IMR-90 (cell line): ENCODE results near the gene FBRS. TPM values are rescaled to one million over a fixed set of nuclear protein-coding genes. Genes with fewer than 3 reads are reported as not detected.

Source experiments
- ATAC-seq: fragments of 200-7000 bp; cut with Tn5 transposase; 2 replicates; pipeline ENCODE4 v1.9.1; 2020; ENCODE audit warnings: low read depth, mild to moderate bottlenecking, moderate library complexity
- BruUV-seq: library from RNA; stranded (reverse); fragments of 400-500 nt; replicated peaks from 2 replicates; lab custom pipeline; 2021; lab: Mats Ljungman, UMichigan
- CTCF ChIA-PET: fragments of 300-600 bp; formaldehyde crosslinking; extraction: SDS; loops from one replicate; lab custom pipeline; 2021; ENCODE audit warnings: antibody characterized with exemption; lab: Yijun Ruan, JAX
- POLR2A ChIA-PET: fragments of 300-600 bp; sonication (Branson Sonifier 250); formaldehyde crosslinking; loops from one replicate; lab custom pipeline; 2022; ENCODE audit warnings: antibody characterized with exemption; ENCODE audit not compliant: unreplicated experiment; lab: Charles Lee
- DNase-seq: peaks from one replicate; pipeline ENCODE4 v3.0.0; 2013
- H2AFZ ChIP-seq: replicated peaks from 2 replicates; pipeline ENCODE3; 2013; ENCODE audit warnings: low read length, mild to moderate bottlenecking; ENCODE audit not compliant: poor library complexity
- H2AK5ac ChIP-seq: 2 replicates; pipeline ENCODE4 v1.6.1; 2013; ENCODE audit warnings: low read depth, low read length, inconsistent platforms
- H2AK9ac ChIP-seq: replicated peaks from 2 replicates; pipeline ENCODE3; 2013; ENCODE audit warnings: mild to moderate bottlenecking, low read depth, low read length, moderate library complexity; ENCODE audit not compliant: poor library complexity
- H2BK120ac ChIP-seq: 2 replicates; pipeline ENCODE4 v1.6.1; 2013; ENCODE audit warnings: low read depth, low read length, inconsistent platforms
- H2BK15ac ChIP-seq: 3 replicates; pipeline ENCODE4 v1.6.1; 2013; ENCODE audit warnings: low read depth, low read length, inconsistent platforms
- H2BK20ac ChIP-seq: 2 replicates; pipeline ENCODE4 v1.6.1; 2013; ENCODE audit warnings: low read depth, mild to moderate bottlenecking, inconsistent platforms, low read length, moderate library complexity
- H2BK5ac ChIP-seq: 2 replicates; pipeline ENCODE4 v1.6.1; 2013; ENCODE audit warnings: mild to moderate bottlenecking, low read depth, low read length, inconsistent platforms; ENCODE audit not compliant: poor library complexity, severe bottlenecking
- H3K14ac ChIP-seq: replicated peaks from 2 replicates; pipeline ENCODE4 v1.6.1; 2013; ENCODE audit warnings: low read depth, low read length, inconsistent platforms
- H3K18ac ChIP-seq: 2 replicates; pipeline ENCODE4 v1.6.1; 2013; ENCODE audit warnings: low read depth, low read length, control low read depth
- H3K23ac ChIP-seq: 2 replicates; pipeline ENCODE4 v1.6.1; 2013; ENCODE audit warnings: low read depth, low read length, inconsistent platforms
- H3K27ac ChIP-seq: 2 replicates; pipeline ENCODE4 v1.5.1; 2013; ENCODE audit warnings: mild to moderate bottlenecking, control low read depth, low read length; ENCODE audit not compliant: insufficient read depth
- H3K27me3 ChIP-seq: 2 replicates; pipeline ENCODE4 v1.6.1; 2013; ENCODE audit warnings: low read length; ENCODE audit not compliant: control insufficient read depth, insufficient read depth
- H3K36me3 ChIP-seq: 2 replicates; pipeline ENCODE4 v1.6.1; 2013; ENCODE audit warnings: low read length, mixed read lengths; ENCODE audit not compliant: control insufficient read depth, insufficient read depth
- H3K4ac ChIP-seq: 2 replicates; pipeline ENCODE4 v1.6.1; 2013; ENCODE audit warnings: low read depth, low read length, inconsistent platforms
- H3K4me1 ChIP-seq: 2 replicates; pipeline ENCODE4 v1.6.1; 2013; ENCODE audit warnings: low read length, mixed read lengths; ENCODE audit not compliant: control insufficient read depth, insufficient read depth
- H3K4me2 ChIP-seq: 2 replicates; pipeline ENCODE4 v1.6.1; 2013; ENCODE audit warnings: low read depth, mild to moderate bottlenecking, control low read depth, low read length, moderate library complexity
- H3K4me3 ChIP-seq: 2 replicates; pipeline ENCODE4 v1.5.1; 2013; ENCODE audit warnings: low read depth, mild to moderate bottlenecking, control low read depth, low read length, moderate library complexity; ENCODE audit not compliant: insufficient read depth
- H3K56ac ChIP-seq: 2 replicates; pipeline ENCODE4 v1.6.1; 2013; ENCODE audit warnings: low read length, inconsistent platforms; ENCODE audit not compliant: insufficient read depth; ENCODE audit errors: extremely low read depth
- H3K79me1 ChIP-seq, 2 experiments: 2 replicates each; pipeline ENCODE4 v1.6.1; 2013; ENCODE audit warnings: low read length in 2 of 2, inconsistent platforms in 1 of 2, low read depth in 1 of 2
- H3K9ac ChIP-seq: 2 replicates; pipeline ENCODE4 v1.6.1; 2013; ENCODE audit warnings: low read depth, low read length, control low read depth
- H3K9me1 ChIP-seq: 2 replicates; pipeline ENCODE4 v1.6.1; 2013; ENCODE audit warnings: low read length, inconsistent platforms; ENCODE audit not compliant: insufficient read depth
- H3K9me3 ChIP-seq: 2 replicates; pipeline ENCODE4 v1.6.1; 2013; ENCODE audit warnings: low read length; ENCODE audit not compliant: control insufficient read depth, insufficient read depth
- H4K20me1 ChIP-seq: 2 replicates; pipeline ENCODE4 v1.6.1; 2013; ENCODE audit warnings: low read length, inconsistent platforms; ENCODE audit not compliant: insufficient read depth
- H4K5ac ChIP-seq: 2 replicates; pipeline ENCODE4 v1.6.1; 2013; ENCODE audit warnings: mild to moderate bottlenecking, low read depth, low read length, control low read depth
- H4K8ac ChIP-seq, 2 experiments: 2 replicates each; pipeline ENCODE4 v1.6.1; 2013; ENCODE audit warnings: low read depth in 2 of 2, low read length in 2 of 2, control low read depth in 1 of 2, inconsistent platforms in 1 of 2
- H4K91ac ChIP-seq: 2 replicates; pipeline ENCODE4 v1.6.1; 2013; ENCODE audit warnings: low read depth, low read length, inconsistent platforms; ENCODE audit not compliant: insufficient read depth
- CEBPB ChIP-seq: IDR thresholded peaks from 2 replicates; pipeline ENCODE4 v1.6.1; 2012; ENCODE audit warnings: low read depth, low read length, improper control_type of control experiment
- CHD1 ChIP-seq: IDR thresholded peaks from 2 replicates; pipeline ENCODE4 v1.6.1; 2012; ENCODE audit warnings: low read depth, low read length, improper control_type of control experiment
- MAFK ChIP-seq: IDR thresholded peaks from 2 replicates; pipeline ENCODE4 v1.6.1; 2012; ENCODE audit warnings: low read depth, low read length, improper control_type of control experiment
- MAZ ChIP-seq: IDR thresholded peaks from 2 replicates; pipeline ENCODE4 v1.6.1; 2012; ENCODE audit warnings: low read depth, mild to moderate bottlenecking, low read length, improper control_type of control experiment, moderate library complexity, borderline replicate concordance
- MXI1 ChIP-seq: IDR thresholded peaks from 2 replicates; pipeline ENCODE4 v1.6.1; 2012; ENCODE audit warnings: low read depth, mild to moderate bottlenecking, low read length, moderate library complexity, borderline replicate concordance
- RCOR1 ChIP-seq: IDR thresholded peaks from 2 replicates; pipeline ENCODE4 v1.6.1; 2012; ENCODE audit warnings: mild to moderate bottlenecking, low read length, improper control_type of control experiment; ENCODE audit not compliant: insufficient replicate concordance
- USF2 ChIP-seq: fragments of 150-350 bp; IDR thresholded peaks from 2 replicates; pipeline ENCODE4 v1.6.1; 2017; ENCODE audit warnings: mild to moderate bottlenecking, antibody characterized with exemption, low read length, low read depth
- whole genome bisulfite sequencing, 2 experiments: methylation state at CpG; one replicate each; pipeline versions ENCODE4 v1.1.5 to v1.1.7; 2013; ENCODE audit warnings: missing lambda C conversion rate in 2 of 2; ENCODE audit not compliant: insufficient read length in 1 of 2; ENCODE audit errors: extremely low coverage in 2 of 2; 5-methylcytosine and 5-hydroxymethylcytosine counted together
- dilution Hi-C: fragments of 300-500 bp; cut with HindIII; formaldehyde crosslinking; loops from one replicate; pipeline ENCODE4 v1.14.3; 2018; ENCODE audit warnings: low sequenced_read_pairs; ENCODE audit not compliant: unreplicated experiment
- in situ Hi-C: fragments of 300-500 bp; cut with MboI; formaldehyde crosslinking; loops from 3 replicates; pipeline ENCODE4 v1.14.3; 2019; ENCODE audit warnings: low sequenced_read_pairs, inconsistent platforms, mixed read lengths
- intact Hi-C: fragments of 100-400 bp; cut with micrococcal nuclease; formaldehyde crosslinking; loops from 2 replicates; pipeline ENCODE4 v1.10.0; 2022
- polyA plus RNA-seq, 3 experiments: library from polyadenylated mRNA; depleted of rRNA; stranded (reverse); fragments of >200 nt; gene quantifications; 2 replicates each; pipeline ENCODE4 v1.2.3, GENCODE V29; 2012; ENCODE audit warnings: low replicate concordance in 1 of 3
- total RNA-seq: library from RNA; depleted of rRNA; stranded (reverse); fragments of >200 nt; gene quantifications from 2 replicates; pipeline ENCODE4 v1.2.3, GENCODE V29; 2012

FBRS gene
- total and polyA plus RNA-seq, 2 of the 4 experiments (the other 2 are of a cell fraction), result 2.0 to 22.4 TPM

DNA sequence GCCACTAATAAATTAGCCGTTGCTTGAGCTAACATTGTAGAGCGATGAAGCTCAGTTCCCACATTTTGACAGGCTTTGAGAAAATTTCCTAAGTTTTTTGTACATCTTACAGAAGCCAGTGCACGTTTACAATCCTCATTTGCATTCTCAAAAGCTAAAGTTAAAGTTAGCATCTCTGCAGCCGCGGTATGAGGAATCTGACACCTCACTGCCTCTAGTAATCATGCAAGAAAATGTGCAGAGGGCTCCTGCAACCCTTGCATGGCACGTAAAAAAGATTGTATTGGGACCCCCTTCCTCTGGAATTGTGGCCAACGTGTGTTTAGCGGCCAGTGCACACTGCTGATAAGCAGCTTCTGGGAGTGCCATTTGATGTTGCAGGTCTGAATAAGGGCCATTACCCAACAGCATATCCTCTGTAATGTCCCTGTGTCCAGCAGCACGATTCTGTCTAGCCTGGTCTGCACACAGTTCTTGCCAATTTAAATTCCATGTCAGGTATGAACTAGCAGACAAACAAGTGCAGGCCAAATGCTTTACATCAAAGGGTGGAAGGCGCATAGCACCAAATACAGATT is 35.7 kb upstream of the FBRS start:
- H4K91ac ChIP-seq, result no peak overlapping the region
- no peak overlapping the region for H3K23ac ChIP-seq
- H3K27me3 ChIP-seq, result peaks cover 15% of the 10 kb centered on the region
- H4K5ac ChIP-seq, result no peak overlapping the region
- POLR2A ChIA-PET, result no interaction called here
- CTCF ChIA-PET, result no interaction called here
- H2BK20ac ChIP-seq, result no peak overlapping the region
- H3K14ac ChIP-seq, result no peak overlapping the region
- H3K9ac ChIP-seq, result no peak overlapping the region
- in situ Hi-C loops, result no loop called here
- H4K8ac ChIP-seq, result no peak overlapping the region
- no peak overlapping the region for H2AK9ac ChIP-seq
- no peak overlapping the region for H3K18ac ChIP-seq
- H2BK5ac ChIP-seq, result no peak overlapping the region
- H2AFZ ChIP-seq, result no peak overlapping the region
- no TSS peak for BruUV-seq
- peaks cover 8% of the 10 kb centered on the region; the same call in 1 of the 2 replicates for H3K9me3 ChIP-seq
- ATAC-seq (no peak), DNase-seq (no peak)
- dilution Hi-C loops, result no loop called here
- intact Hi-C loops, result no loop called here
- no peak overlapping the region for H3K56ac ChIP-seq
- no peak overlapping the region for H2AK5ac ChIP-seq
- H3K79me1 ChIP-seq, result no peaks in the 10 kb centered on the region
- no peak overlapping the region for H3K4ac ChIP-seq
- no peak overlapping the region for H3K4me3 ChIP-seq
- no peaks in the 10 kb centered on the region for H4K20me1 ChIP-seq
- no peak overlapping the region for H2BK15ac ChIP-seq
- no peak overlapping the region for H3K4me2 ChIP-seq
- no peaks in the 10 kb centered on the region for H3K9me1 ChIP-seq
- no peak for TF ChIP-seq CHD1
- TF ChIP-seq MAZ, result no peak
- no peak for TF ChIP-seq USF2
- no peak for TF ChIP-seq MAFK
- no peak for TF ChIP-seq RCOR1
- TF ChIP-seq MXI1, result no peak
- TF ChIP-seq CEBPB, result no peak
- H2BK120ac ChIP-seq, result no peak overlapping the region
- H3K36me3 ChIP-seq, result no peaks in the 10 kb centered on the region
- no peaks in the 10 kb centered on the region for H3K4me1 ChIP-seq
- WGBS, 2 experiments, result 33% methylated on average over 3 of the region's 10 CpGs; no CpG with 5 or more reads in 1 of the 2 experiments
- H3K27ac ChIP-seq, result no peak overlapping the region
